ENCODE measurements around the gene CASQ2. TPM values are rescaled to one million over a fixed set of nuclear protein-coding genes. Genes with fewer than 3 reads are reported as not detected.

CASQ2 gene
- total and polyA plus RNA-seq, 2 donors (not counting 3 experiments of a cell fraction or from before 2014, with no cell fraction given), result not detected

- Histone ChIP-seq H3K9me3 (replicated peaks; ENCODE audit: control insufficient read depth, insufficient read depth, low read length) (no peaks in the 10 kb centered on the region), H4K20me1 (replicated peaks; ENCODE audit: control insufficient read depth, extremely low read depth, insufficient read depth, low read length) (peaks cover 3% of the 10 kb centered on the region), H3K9ac (replicated peaks; ENCODE audit: extremely low read depth, insufficient read depth, low read length) (no peak overlapping the region), H3K36me3 (ENCODE audit: control insufficient read depth in 2 of 2, extremely low read depth in 1 of 2, insufficient read depth in 2 of 2, low read length in 2 of 2) (peaks cover 11 to 18% of the 10 kb centered on the region in 2 experiments), H3K27me3 (ENCODE audit: control insufficient read depth in 2 of 2, insufficient read depth in 2 of 2, low read length in 2 of 2) (no peaks in the 10 kb centered on the region), H2AFZ (ENCODE audit: low read depth, low read length) (no peak overlapping the region), H3K4me3 (replicated peaks in 1 of 3; ENCODE audit: insufficient read depth in 1 of 3, low read depth in 1 of 3, low read length in 3 of 3) (no peak overlapping the region), H3K9me1 (replicated peaks; ENCODE audit: control insufficient read depth, extremely low read depth, insufficient read depth, low read length) (no peaks in the 10 kb centered on the region), H3K27ac (ENCODE audit: insufficient read depth, low read depth, low read length) (no peak overlapping the region), H3K4me2 (ENCODE audit: insufficient read depth, low read length) (no peak overlapping the region), H3K4me1 (ENCODE audit: control insufficient read depth, extremely low read depth, insufficient read depth, low read length) (no peaks in the 10 kb centered on the region), H3K79me2 (ENCODE audit: control insufficient read depth, insufficient read depth, low read length) (peaks cover 24% of the 10 kb centered on the region)
- POLR2A ChIA-PET, result no interaction called here
- dilution Hi-C loops (cut with MboI; ENCODE audit: extremely low pct_ligation_motif_present, low sequenced_read_pairs), result no loop called here
- FAIRE-seq (no peak), DNase-seq (ENCODE audit: low read depth, low spot score) (no peak)
- no peak for TF ChIP-seq GATA2 (IDR thresholded peaks at IDR 0.05; ENCODE audit: insufficient read depth, insufficient read length, low read depth, low read length)
- TF ChIP-seq CTCF (IDR thresholded peaks at IDR 0.05; ENCODE audit: extremely low read depth in 1 of 2, insufficient read depth in 1 of 2, low read depth in 1 of 2, low read length in 2 of 2), result no peak
- no peak for TF ChIP-seq MYC (IDR thresholded peaks at IDR 0.05; ENCODE audit: low read depth, low read length)
- TF ChIP-seq POLR2A (IDR thresholded peaks at IDR 0.05; ENCODE audit: low read depth, low read length), result no peak
- intact Hi-C loops (cut with micrococcal nuclease), result no loop called here
- CTCF ChIA-PET, result interaction anchor here (1.1 to 2.1 kb wide), 2 partner anchors 9 to 53 kb away, joined by 4 to 6 read pairs; no protein-coding TSS in a partner anchor
- BruUV-seq (replicated peaks), result no TSS peak
These were observed 107.4 kb downstream of the CASQ2 start for GRCh38 chr1:115661157-115661556.

GRCh38 chr1:115660151-115660550 lies 108.4 kb downstream of the CASQ2 start:
- peaks cover 2% of the 10 kb centered on the region for H4K20me1 ChIP-seq (replicated peaks; ENCODE audit: control insufficient read depth, extremely low read depth, insufficient read depth, low read length)
- H3K9me1 ChIP-seq (replicated peaks; ENCODE audit: control insufficient read depth, extremely low read depth, insufficient read depth, low read length), result no peaks in the 10 kb centered on the region
- peaks cover 29% of the 10 kb centered on the region for H3K79me2 ChIP-seq (ENCODE audit: control insufficient read depth, insufficient read depth, low read length)
- H3K4me1 ChIP-seq (ENCODE audit: control insufficient read depth, extremely low read depth, insufficient read depth, low read length), result peaks cover 7% of the 10 kb centered on the region
- no peaks in the 10 kb centered on the region for H3K27me3 ChIP-seq (ENCODE audit: control insufficient read depth in 2 of 2, insufficient read depth in 2 of 2, low read length in 2 of 2)
- no peak overlapping the region for H3K9ac ChIP-seq (replicated peaks; ENCODE audit: extremely low read depth, insufficient read depth, low read length)
- no peak for DNase-seq (ENCODE audit: low read depth, low spot score)
- ChIA-PET POLR2A (no interaction called here), CTCF (interaction anchor here (0.6 to 2.1 kb wide), 4 partner anchors 9 to 52 kb away, joined by 3 to 9 read pairs (median 5); no protein-coding TSS in a partner anchor)
- H3K9me3 ChIP-seq (replicated peaks; ENCODE audit: control insufficient read depth, insufficient read depth, low read length), result no peaks in the 10 kb centered on the region
- dilution Hi-C loops (cut with MboI; ENCODE audit: extremely low pct_ligation_motif_present, low sequenced_read_pairs) (no loop called here), intact Hi-C loops (cut with micrococcal nuclease) (no loop called here)
- FAIRE-seq, result no peak
- H3K36me3 ChIP-seq (ENCODE audit: control insufficient read depth in 2 of 2, extremely low read depth in 1 of 2, insufficient read depth in 2 of 2, low read length in 2 of 2), result peaks cover 7 to 13% of the 10 kb centered on the region in 2 experiments
- no peak overlapping the region for H3K4me3 ChIP-seq (replicated peaks in 1 of 3; ENCODE audit: insufficient read depth in 1 of 3, low read depth in 1 of 3, low read length in 3 of 3)
- H3K4me2 ChIP-seq (ENCODE audit: insufficient read depth, low read length), result no peak overlapping the region
- no TSS peak for BruUV-seq (replicated peaks)
- TF ChIP-seq MAX (IDR thresholded peaks at IDR 0.05; ENCODE audit: insufficient read depth, insufficient read length), result no peak
- TF ChIP-seq MYC (IDR thresholded peaks at IDR 0.05; ENCODE audit: low read depth, low read length), result no peak
- no peak for TF ChIP-seq JUN (IDR thresholded peaks at IDR 0.05; ENCODE audit: borderline replicate concordance, insufficient read depth, insufficient read length, low read depth)
- TF ChIP-seq CTCF (IDR thresholded peaks at IDR 0.05; ENCODE audit: extremely low read depth in 1 of 2, insufficient read depth in 1 of 2, low read depth in 1 of 2, low read length in 2 of 2), result no peak
- no peak for TF ChIP-seq EZH2 (IDR thresholded peaks at IDR 0.05; ENCODE audit: borderline replicate concordance, low read depth, low read length, severe bottlenecking)
- TF ChIP-seq POLR2AphosphoS5 (IDR thresholded peaks at IDR 0.05; ENCODE audit: insufficient read depth, low read depth, low read length), result no peak
- no peak for TF ChIP-seq POLR2A (IDR thresholded peaks at IDR 0.05; ENCODE audit: low read depth, low read length)
- no peak for TF ChIP-seq FOS (IDR thresholded peaks at IDR 0.05; ENCODE audit: borderline replicate concordance, insufficient read depth, low read length)
- TF ChIP-seq GATA2 (IDR thresholded peaks at IDR 0.05; ENCODE audit: insufficient read depth, insufficient read length, low read depth, low read length), result no peak
- H2AFZ ChIP-seq (ENCODE audit: low read depth, low read length), result no peak overlapping the region
- no peak overlapping the region for H3K27ac ChIP-seq (ENCODE audit: insufficient read depth, low read depth, low read length)

Data from endothelial cell of umbilical vein (primary cell).